Testis (tissue), 3 donors: Measurements from ENCODE around the gene C16orf78. TPM values are rescaled to one million over a fixed set of nuclear protein-coding genes. Genes with fewer than 3 reads are reported as not detected.

Experiments
- DNase-seq: peaks from one replicate; pipeline ENCODE4 v3.0.0-alpha.2; 2019
- H3K27ac ChIP-seq, 2 donors: fragments of 200-600 bp; sonication (generic); one replicate each; pipeline ENCODE4 v1.5.1; 2019
- H3K27me3 ChIP-seq: fragments of 200-600 bp; sonication (generic); one replicate; pipeline ENCODE4 v1.5.1; 2019
- H3K36me3 ChIP-seq: fragments of 200-600 bp; sonication (generic); one replicate; pipeline ENCODE4 v1.5.1; 2017; ENCODE audit warnings: low read depth; ENCODE audit errors: missing control alignments
- H3K4me1 ChIP-seq: fragments of 200-600 bp; sonication (generic); one replicate; pipeline ENCODE4 v1.5.1; 2019
- H3K4me3 ChIP-seq, 2 donors: fragments of 200-600 bp; sonication (generic); one replicate each; pipeline ENCODE4 v1.5.1; 2017 to 2019
- H3K9me3 ChIP-seq: fragments of 200-600 bp; sonication (generic); one replicate; pipeline ENCODE4 v1.5.1; 2017
- CTCF ChIP-seq, 3 experiments: fragments of 450-650 bp in 2 of 3; fragments of 200-600 bp in 1 of 3; sonication (generic) in 1 of 3; IDR thresholded peaks; one replicate each; pipeline ENCODE4 v1.5.1; 2016 to 2019; ENCODE audit warnings: antibody characterized with exemption in 3 of 3, mild to moderate bottlenecking in 2 of 3, moderate library complexity in 1 of 3
- POLR2A ChIP-seq: fragments of 450-650 bp; IDR thresholded peaks from one replicate; pipeline ENCODE4 v1.6.1; 2017; ENCODE audit warnings: antibody characterized with exemption, mild to moderate bottlenecking, moderate library complexity
- WGBS, 2 donors: methylation state at CpG; one replicate each; pipeline ENCODE4 v1.1.5; 2018; 5-methylcytosine and 5-hydroxymethylcytosine counted together
- intact Hi-C: fragments of 100-400 bp; cut with DNase I; formaldehyde crosslinking; loops from one replicate; pipeline ENCODE4 v1.15.1; 2023; ENCODE audit warnings: low total_unique reads
- polyA plus RNA-seq: library from polyadenylated mRNA; stranded (reverse); fragments of 350-450 nt; fragmentation: Illumina TruSeq; extraction: RNeasy Lipid Tissue Mini Kit (QIAGEN cat#74804); gene quantifications from one replicate; pipeline ENCODE4 v1.2.3, GENCODE V29; 2014; ENCODE audit warnings: low read depth, low replicate concordance; ENCODE audit not compliant: insufficient read depth
- total RNA-seq, 2 donors: library from RNA; depleted of rRNA; stranded (reverse); fragments of >200 nt; gene quantifications; one replicate each; pipeline ENCODE4 v1.2.3, GENCODE V29; 2016

Gene C16orf78
- total and polyA plus RNA-seq, 3 donors from 2014 or later, result 5.3 to 33.2 (median 27.2) TPM

GRCh38 chr16:49411121-49411970 lies 37.7 kb downstream of the C16orf78 start:
- Histone ChIP-seq H3K27ac (no peak overlapping the region), H3K4me3 (no peak overlapping the region), H3K4me1 (no peaks in the 10 kb centered on the region), H3K27me3 (no peaks in the 10 kb centered on the region), H3K36me3 (no peaks in the 10 kb centered on the region), H3K9me3 (no peaks in the 10 kb centered on the region)
- DNase-seq, result no peak
- WGBS, 2 donors, result 74 to 85% methylated on average over 3 to 11 of the region's 11 CpGs
- TF ChIP-seq CTCF (IDR thresholded peaks at IDR 0.05) (no peak), POLR2A (no peak)
- intact Hi-C loops, result loop anchor here (10.0 kb wide), 1 partner anchor 513 kb away; no protein-coding TSS in a partner anchor

GRCh38 chr16:49414671-49415070 lies 41.1 kb downstream of the C16orf78 start:
- no peak for DNase-seq
- no peak overlapping the region for H3K4me3 ChIP-seq
- no peak overlapping the region for H3K27ac ChIP-seq
- no peaks in the 10 kb centered on the region for H3K27me3 ChIP-seq
- intact Hi-C loops, result loop anchor here (10.0 kb wide), 1 partner anchor 510 kb away; no protein-coding TSS in a partner anchor
- no peaks in the 10 kb centered on the region for H3K36me3 ChIP-seq
- no peak for TF ChIP-seq POLR2A
- TF ChIP-seq CTCF (IDR thresholded peaks at IDR 0.05), result no peak
- no peaks in the 10 kb centered on the region for H3K9me3 ChIP-seq
- WGBS, 2 donors, result 75 to 79% methylated on average over 15 of the region's 15 CpGs
- no peaks in the 10 kb centered on the region for H3K4me1 ChIP-seq

GRCh38 chr16:49415083-49415482 lies 41.5 kb downstream of the C16orf78 start:
- intact Hi-C loops, result loop anchor here (10.0 kb wide), 1 partner anchor 510 kb away; no protein-coding TSS in a partner anchor
- 90 to 92% methylated on average over 10 of the region's 10 CpGs for WGBS, 2 donors
- no peak for DNase-seq

GRCh38 chr16:49416001-49416675 lies 42.5 kb downstream of the C16orf78 start:
- H3K4me1 ChIP-seq, result no peaks in the 10 kb centered on the region
- H3K27ac ChIP-seq, result no peak overlapping the region
- intact Hi-C loops, result loop anchor here (10.0 kb wide), 1 partner anchor 509 kb away; no protein-coding TSS in a partner anchor
- no peak for DNase-seq
- WGBS, 2 donors, result 76 to 85% methylated on average over 13 to 15 of the region's 15 CpGs
- no peaks in the 10 kb centered on the region for H3K36me3 ChIP-seq
- no peaks in the 10 kb centered on the region for H3K27me3 ChIP-seq
- no peak for TF ChIP-seq POLR2A
- no peak for TF ChIP-seq CTCF (IDR thresholded peaks at IDR 0.05)
- no peaks in the 10 kb centered on the region for H3K9me3 ChIP-seq
- H3K4me3 ChIP-seq, result no peak overlapping the region

More at GRCh38 chr16:49415083-49415482, 41.5 kb downstream of the C16orf78 start:
- Histone ChIP-seq H3K27me3 (no peaks in the 10 kb centered on the region), H3K36me3 (no peaks in the 10 kb centered on the region), H3K4me1 (no peaks in the 10 kb centered on the region), H3K9me3 (no peaks in the 10 kb centered on the region), H3K27ac (no peak overlapping the region), H3K4me3 (no peak overlapping the region)
- TF ChIP-seq CTCF (IDR thresholded peaks at IDR 0.05), result no peak
- no peak for TF ChIP-seq POLR2A
